Measurements from ENCODE around the gene MCL1.
A peak's percentile ranks its signal among the peaks of the same experiment; 100 is the strongest.

Gene MCL1

GRCh38 chr1:150559656-150560010 is 19.8 kb downstream of the MCL1 start:
- DNase-seq = no peak
- intact Hi-C loops (cut with DNase I) = loop anchor here (2.0 kb wide), 1 partner anchor 61 kb away; no protein-coding TSS in a partner anchor

GRCh38 chr1:150558761-150559655 is 20.4 kb downstream of the MCL1 start:
- intact Hi-C loops (cut with DNase I) = no loop called here
- peak in 1 of 10 donors; percentile 90 for DNase-seq

- peak in 1 of 10 donors; percentile 76 for DNase-seq
- intact Hi-C loops (cut with DNase I) = no loop called here
These were observed 21.1 kb downstream of the MCL1 start for GRCh38 chr1:150558303-150558704.

GRCh38 chr1:150557813-150558212 is 21.6 kb downstream of the MCL1 start:
- DNase-seq = peak in 1 of 10 donors; percentile 59
- intact Hi-C loops (cut with DNase I) = no loop called here

GRCh38 chr1:150557065-150557600 is 22.3 kb downstream of the MCL1 start:
- intact Hi-C loops (cut with DNase I) = no loop called here

GRCh38 chr1:150555971-150556865 is 23.2 kb downstream of the MCL1 start:
- DNase-seq = peak in 1 of 10 donors; percentile 55
- intact Hi-C loops (cut with DNase I) = no loop called here

More at GRCh38 chr1:150557065-150557600, 22.3 kb downstream of the MCL1 start:
- DNase-seq = peak in 1 of 10 donors; percentile 71

GRCh38 chr1:150555198-150555970 is 24.0 kb downstream of the MCL1 start:
- DNase-seq = peak in 1 of 10 donors; percentile 55
- intact Hi-C loops (cut with DNase I) = no loop called here

GRCh38 chr1:150554086-150554452 is 25.3 kb downstream of the MCL1 start:
- intact Hi-C loops (cut with DNase I) = no loop called here
- peak in 1 of 10 donors; percentile 74 for DNase-seq

- DNase-seq = no peak
- intact Hi-C loops (cut with DNase I) = no loop called here
These were observed 25.9 kb downstream of the MCL1 start for GRCh38 chr1:150553392-150554085.

GRCh38 chr1:150552911-150553289 is 26.5 kb downstream of the MCL1 start:
- peak in 1 of 10 donors; percentile 72 for DNase-seq
- intact Hi-C loops (cut with DNase I) = no loop called here

- peak in 4 of 10 donors; percentile 41 to 88 (median 60) for DNase-seq
- intact Hi-C loops (cut with DNase I) = no loop called here
These were observed 27.1 kb downstream of the MCL1 start for GRCh38 chr1:150552128-150552910.

GRCh38 chr1:150551784-150552127 is 27.7 kb downstream of the MCL1 start:
- intact Hi-C loops (cut with DNase I) = no loop called here
- no peak for DNase-seq

GRCh38 chr1:150551051-150551783 is 28.2 kb downstream of the MCL1 start:
- intact Hi-C loops (cut with DNase I) = no loop called here
- DNase-seq = peak in 5 of 10 donors; percentile 24 to 89 (median 49)

- intact Hi-C loops (cut with DNase I) = no loop called here
- DNase-seq = peak in 1 of 10 donors; percentile 78
These were observed 29.0 kb downstream of the MCL1 start for GRCh38 chr1:150550222-150551050.

- peak in 2 of 10 donors; percentile 74 to 78 for DNase-seq
- intact Hi-C loops (cut with DNase I) = no loop called here
These were observed 29.8 kb downstream of the MCL1 start for GRCh38 chr1:150549496-150550221.

All from posterior cingulate gyrus (tissue), 11 donors.